Ramos (cell line): ENCODE results near the gene KRTAP5-1.

ENCODE experiments used
- in situ Hi-C: fragments of 300-500 bp; cut with MboI; formaldehyde crosslinking; loops from one replicate; pipeline ENCODE4 v1.14.3; 2022; ENCODE audit warnings: low sequenced_read_pairs; ENCODE audit not compliant: unreplicated experiment

KRTAP5-1 gene

GRCh38 chr11:1573077-1573902 is 11.8 kb downstream of the KRTAP5-1 start:
- in situ Hi-C loops, result no loop called here

DNA sequence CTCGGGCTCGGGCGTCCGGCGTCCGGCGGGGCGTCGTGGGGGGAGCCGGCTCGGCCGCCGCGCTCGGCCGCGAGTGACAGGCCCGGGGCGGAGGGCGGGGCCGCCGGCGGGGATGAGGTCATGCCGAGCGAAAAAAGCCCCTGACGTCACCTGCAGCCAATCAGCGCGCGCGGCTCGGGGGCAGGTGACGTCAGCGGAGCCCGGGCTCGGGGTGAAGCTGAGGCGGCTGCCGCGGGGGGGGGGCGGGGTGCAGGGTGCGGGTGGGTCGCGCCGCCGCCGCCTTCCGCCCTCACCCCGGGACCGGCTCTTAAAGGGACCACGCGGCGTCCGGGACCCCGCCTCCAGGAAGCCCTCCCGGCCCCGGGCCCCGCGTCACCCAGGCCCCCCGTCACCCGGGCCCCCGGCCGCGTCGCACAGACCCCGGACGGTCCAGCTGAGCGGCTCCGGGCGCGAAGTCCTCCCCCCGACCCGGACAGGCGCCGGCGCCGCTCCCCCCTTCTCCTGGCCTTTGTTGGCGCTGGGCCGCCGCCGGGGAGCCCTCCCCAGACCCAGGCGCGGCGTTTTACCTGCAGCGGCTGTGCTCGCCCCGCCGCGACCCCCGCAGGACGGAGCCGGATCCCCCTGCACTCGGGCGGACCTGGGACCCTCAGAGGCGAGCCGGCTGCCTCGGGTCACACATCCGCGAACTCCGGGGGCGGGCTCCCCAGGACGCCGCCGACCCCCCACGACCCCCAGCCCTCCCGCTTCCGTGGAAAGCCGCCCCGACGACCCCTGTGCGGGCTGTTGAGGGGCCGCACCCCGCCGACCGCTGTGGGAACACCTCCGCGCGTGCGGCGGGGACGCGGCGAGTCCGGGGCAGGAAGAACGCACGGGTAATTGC is 12.6 kb downstream of the KRTAP5-1 start, which contains the start of gene DUSP8:
TSS of gene DUSP8 (minus strand) at position 75 of the 880 bp plus-strand sequence. CDS start 6,445 bp downstream, outside the sequence.
- in situ Hi-C loops, result no loop called here

DNA sequence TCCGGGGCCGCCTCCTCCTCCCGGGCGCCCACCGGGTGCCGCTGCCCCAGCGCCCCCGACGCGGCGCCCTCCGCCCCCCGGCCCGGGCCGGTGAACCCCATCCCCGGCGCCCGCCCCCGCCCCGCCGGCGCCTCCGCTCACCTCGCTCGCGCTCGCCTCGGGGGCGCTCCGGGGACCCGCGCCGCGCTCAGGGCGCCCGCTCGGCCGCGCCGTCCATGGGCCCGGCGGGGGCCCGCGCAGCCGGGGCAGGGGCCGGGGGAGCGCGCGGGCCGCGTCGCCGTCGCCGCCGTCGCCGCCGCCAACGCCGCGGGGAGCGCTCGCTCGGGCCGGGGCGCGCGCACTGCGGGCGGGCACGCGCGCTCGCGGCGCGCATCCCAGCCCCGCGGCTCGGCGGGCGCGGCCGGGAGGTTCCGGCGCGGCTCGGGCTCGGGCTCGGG is 13.3 kb downstream of the KRTAP5-1 start:
- in situ Hi-C loops, result no loop called here

GRCh38 chr11:1570896-1571759 is 14.0 kb downstream of the KRTAP5-1 start:
- in situ Hi-C loops, result no loop called here

GRCh38 chr11:1570531-1570895 is 14.6 kb downstream of the KRTAP5-1 start:
- in situ Hi-C loops, result no loop called here

DNA sequence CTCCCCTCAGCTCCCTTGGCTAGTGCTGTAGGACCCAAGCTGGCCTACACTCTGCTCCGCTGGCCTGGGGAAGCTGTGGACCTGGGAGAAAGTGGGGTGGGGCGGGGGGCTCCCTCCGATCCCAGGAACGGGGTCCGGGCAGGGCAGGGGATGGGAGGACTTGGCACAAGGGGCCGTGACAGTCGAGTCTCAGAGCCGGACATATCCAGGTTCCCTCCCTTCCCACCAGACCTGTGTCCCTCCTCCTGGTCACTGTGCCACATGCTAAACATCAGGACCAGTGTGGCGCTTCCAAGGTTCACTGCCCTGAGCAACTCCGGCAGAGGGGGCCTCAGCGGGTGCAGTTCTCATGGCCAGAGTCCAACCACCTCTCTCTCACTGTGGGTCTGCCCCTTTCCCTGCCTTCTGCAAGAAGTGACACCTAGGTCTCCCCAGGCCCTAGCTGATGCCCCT is 15.1 kb downstream of the KRTAP5-1 start:
- in situ Hi-C loops, result no loop called here

DNA sequence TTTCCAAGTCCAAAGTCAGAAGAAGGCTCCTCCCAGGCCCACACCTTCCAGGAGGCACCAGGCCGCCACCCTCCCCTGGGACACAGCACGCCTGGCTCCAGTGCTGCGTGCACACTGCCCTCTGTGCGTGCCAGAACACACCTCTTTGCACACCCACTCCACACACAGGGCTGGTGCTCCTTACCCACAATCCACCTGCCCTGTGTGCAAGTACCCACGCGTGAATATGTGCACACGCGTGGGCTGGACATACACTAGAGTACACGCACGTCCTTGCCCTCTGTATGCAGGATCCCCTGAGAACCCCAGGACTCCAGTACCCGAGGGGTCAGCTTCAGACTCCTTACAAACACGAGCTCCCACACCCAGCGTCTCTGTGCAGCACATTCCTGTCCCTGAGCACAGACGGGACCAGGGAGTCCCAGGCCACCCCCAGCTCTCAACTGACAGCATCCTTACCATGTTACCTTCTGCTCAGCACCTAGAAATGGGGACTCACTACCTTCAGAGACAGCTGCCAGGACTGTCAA is 15.8 kb downstream of the KRTAP5-1 start:
- in situ Hi-C loops, result loop anchor here (10.0 kb wide), 1 partner anchor 55 kb away; the partner anchor contains the start of genes KRTAP5-4 and KRTAP5-5

- in situ Hi-C loops, result loop anchor here (10.0 kb wide), 1 partner anchor 56 kb away; the partner anchor contains the start of genes KRTAP5-4 and KRTAP5-5
Observed at GRCh38 chr11:1568441-1568911, 16.6 kb downstream of the KRTAP5-1 start.

DNA sequence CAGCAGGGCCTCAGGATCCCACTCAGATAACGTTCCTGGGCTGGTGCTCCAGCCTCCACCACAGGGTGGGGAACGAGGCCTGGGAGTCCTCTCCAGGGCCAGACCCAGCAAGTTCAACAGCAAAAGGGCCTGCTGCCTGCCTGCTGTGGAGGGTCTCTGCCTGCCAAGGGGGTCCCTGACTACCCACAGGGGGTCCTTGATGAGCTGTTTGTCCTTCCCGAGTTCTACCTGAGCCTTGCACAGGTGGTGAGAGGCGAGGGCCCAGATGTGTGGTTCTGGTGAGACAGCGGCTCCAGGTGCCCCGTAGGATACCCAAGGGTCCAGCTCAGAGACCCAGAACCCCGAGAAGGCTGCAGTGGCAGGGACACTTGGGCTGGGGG is 17.4 kb downstream of the KRTAP5-1 start:
- in situ Hi-C loops, result loop anchor here (10.0 kb wide), 1 partner anchor 57 kb away; the partner anchor contains the start of genes KRTAP5-4 and KRTAP5-5

GRCh38 chr11:1567052-1567720 is 17.9 kb downstream of the KRTAP5-1 start:
- in situ Hi-C loops, result loop anchor here (10.0 kb wide), 1 partner anchor 58 kb away; the partner anchor contains the start of genes KRTAP5-4 and KRTAP5-5

GRCh38 chr11:1566381-1567051 is 18.6 kb downstream of the KRTAP5-1 start:
- in situ Hi-C loops, result loop anchor here (10.0 kb wide), 1 partner anchor 58 kb away; the partner anchor contains the start of genes KRTAP5-4 and KRTAP5-5

DNA sequence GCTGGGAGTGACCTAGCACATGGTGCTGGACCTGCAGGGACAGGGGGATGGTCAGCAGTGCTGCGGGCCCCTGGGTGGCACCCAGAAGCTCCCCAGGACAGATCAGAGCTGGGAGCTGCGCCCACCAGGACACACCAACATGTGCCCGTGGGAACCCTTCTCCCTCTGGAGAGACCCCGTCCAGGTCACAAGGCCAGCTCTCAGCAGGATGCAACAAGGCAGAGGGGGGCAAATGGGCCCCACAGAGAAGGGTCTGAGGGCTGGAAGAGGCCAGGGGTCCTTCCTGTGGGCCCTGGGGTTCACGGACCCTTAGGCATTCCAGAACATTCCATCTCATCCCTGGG is 19.2 kb downstream of the KRTAP5-1 start:
- in situ Hi-C loops, result loop anchor here (10.0 kb wide), 1 partner anchor 59 kb away; the partner anchor contains the start of genes KRTAP5-4 and KRTAP5-5

GRCh38 chr11:1565173-1565903 is 19.7 kb downstream of the KRTAP5-1 start:
- in situ Hi-C loops, result loop anchor here (10.0 kb wide), 1 partner anchor 59 kb away; the partner anchor contains the start of genes KRTAP5-4 and KRTAP5-5

DNA sequence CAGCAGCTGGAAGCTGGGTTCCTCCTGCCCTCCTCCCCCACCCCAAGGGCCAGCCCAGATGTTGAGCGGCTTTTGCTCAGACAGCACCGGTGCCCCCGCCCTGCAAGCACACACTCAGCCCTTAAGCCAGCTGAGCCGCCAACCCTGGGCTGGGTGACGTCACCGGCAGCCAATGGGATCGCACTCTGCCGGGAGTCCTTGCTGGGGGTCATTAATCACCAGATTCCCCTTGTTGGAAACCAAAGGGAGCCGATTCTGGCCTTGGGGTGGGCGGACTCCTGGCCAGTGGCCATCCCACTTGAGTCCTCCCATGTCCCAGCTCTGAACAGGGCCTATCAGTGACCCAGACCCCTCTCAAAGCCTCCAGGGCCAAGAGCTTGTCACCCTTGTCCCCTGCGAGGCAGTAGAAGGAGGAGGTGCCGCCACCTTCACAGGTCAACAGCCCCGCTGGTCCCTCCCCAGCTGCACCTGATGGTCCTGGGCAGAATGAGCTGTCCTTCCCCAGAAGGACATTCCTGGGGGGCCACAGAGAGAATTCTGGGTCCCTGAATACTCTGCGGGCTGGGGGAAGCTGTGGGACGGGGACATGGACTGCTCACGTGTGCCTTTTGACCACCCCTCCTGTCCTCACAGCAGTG is 20.4 kb downstream of the KRTAP5-1 start:
- in situ Hi-C loops, result loop anchor here (10.0 kb wide), 1 partner anchor 60 kb away; the partner anchor contains the start of genes KRTAP5-4 and KRTAP5-5

- in situ Hi-C loops, result loop anchor here (10.0 kb wide), 1 partner anchor 61 kb away; the partner anchor contains the start of genes KRTAP5-4 and KRTAP5-5
Observed at GRCh38 chr11:1563697-1564534, 21.2 kb downstream of the KRTAP5-1 start.

DNA sequence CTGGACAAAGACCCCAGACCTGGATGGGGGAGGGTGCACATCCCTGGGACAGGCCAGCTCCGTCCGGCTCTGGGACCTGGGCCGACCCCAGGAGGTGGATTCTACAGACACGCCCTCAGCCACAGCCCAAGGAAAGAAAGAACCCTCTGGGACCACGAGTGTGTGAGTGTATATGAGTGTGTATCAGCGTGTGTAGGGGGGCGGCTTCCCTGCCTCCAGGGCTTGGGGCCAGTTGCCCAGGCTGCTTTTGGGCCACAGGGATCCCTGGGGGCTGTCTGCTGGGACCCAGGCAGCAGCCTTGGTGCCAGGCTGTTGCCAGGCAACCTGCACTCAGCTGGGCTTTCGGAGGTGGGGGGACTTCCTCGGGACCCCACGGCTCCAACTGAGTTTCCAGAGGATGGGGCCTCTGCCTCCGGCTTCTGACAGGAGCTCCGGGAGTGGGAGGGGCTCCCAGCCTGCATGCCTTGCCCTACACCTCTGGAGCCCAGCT is 21.9 kb downstream of the KRTAP5-1 start:
- in situ Hi-C loops, result loop anchor here (10.0 kb wide), 1 partner anchor 62 kb away; the partner anchor contains the start of genes KRTAP5-4 and KRTAP5-5
